KMS-11 (cell line): Measurements from ENCODE around the gene PASK.

ENCODE experiments used
- H2AFZ ChIP-seq: fragments of 200-600 bp; sonication (generic); 2 replicates; pipeline ENCODE4 v1.6.1; 2016; ENCODE audit warnings: antibody characterized with exemption, mixed run types, low read depth
- H3K27ac ChIP-seq: fragments of 200-600 bp; sonication (generic); 2 replicates; pipeline ENCODE4 v1.6.1; 2016; ENCODE audit warnings: mild to moderate bottlenecking, mixed run types
- H3K27me3 ChIP-seq: fragments of 200-600 bp; sonication (generic); 2 replicates; pipeline ENCODE4 v1.6.1; 2017; ENCODE audit warnings: mild to moderate bottlenecking, low read depth, mixed run types, moderate library complexity; ENCODE audit not compliant: insufficient read depth
- H3K36me3 ChIP-seq: fragments of 200-600 bp; sonication (generic); 2 replicates; pipeline ENCODE4 v1.6.1; 2017; ENCODE audit warnings: mild to moderate bottlenecking, mixed run types; ENCODE audit not compliant: insufficient read depth
- H3K4me1 ChIP-seq: fragments of 200-600 bp; sonication (generic); 2 replicates; pipeline ENCODE4 v1.6.1; 2016; ENCODE audit warnings: mild to moderate bottlenecking, low read depth, mixed run types; ENCODE audit not compliant: poor library complexity, severe bottlenecking
- H3K4me2 ChIP-seq: fragments of 200-600 bp; sonication (generic); 2 replicates; pipeline ENCODE4 v1.7.0; 2016; ENCODE audit warnings: mild to moderate bottlenecking, mixed run types
- H3K4me3 ChIP-seq: fragments of 200-600 bp; sonication (generic); IDR thresholded peaks from 2 replicates; pipeline ENCODE4 v1.6.1; 2017; ENCODE audit warnings: low read depth, low read length, mixed read lengths; ENCODE audit not compliant: insufficient read depth
- H3K79me2 ChIP-seq: fragments of 200-600 bp; sonication (generic); 2 replicates; pipeline ENCODE4 v1.6.1; 2016; ENCODE audit warnings: low read depth, mixed run types; ENCODE audit not compliant: insufficient read depth
- H3K9ac ChIP-seq: fragments of 200-600 bp; sonication (generic); 2 replicates; pipeline ENCODE4 v1.6.1; 2016; ENCODE audit warnings: mild to moderate bottlenecking, mixed run types
- H4K20me1 ChIP-seq: fragments of 200-600 bp; sonication (generic); 2 replicates; pipeline ENCODE4 v1.6.1; 2016; ENCODE audit warnings: mild to moderate bottlenecking, mixed run types; ENCODE audit not compliant: insufficient read depth
- TF ChIP-seq, protein P1 (sequence below): fragments of 200-600 bp; sonication (generic); conservative IDR thresholded peaks from 2 replicates; pipeline ENCODE4 v1.6.1; 2017; ENCODE audit warnings: low read depth, mild to moderate bottlenecking, antibody characterized with exemption, low read length, moderate library complexity, mixed read lengths

PASK gene

DNA sequence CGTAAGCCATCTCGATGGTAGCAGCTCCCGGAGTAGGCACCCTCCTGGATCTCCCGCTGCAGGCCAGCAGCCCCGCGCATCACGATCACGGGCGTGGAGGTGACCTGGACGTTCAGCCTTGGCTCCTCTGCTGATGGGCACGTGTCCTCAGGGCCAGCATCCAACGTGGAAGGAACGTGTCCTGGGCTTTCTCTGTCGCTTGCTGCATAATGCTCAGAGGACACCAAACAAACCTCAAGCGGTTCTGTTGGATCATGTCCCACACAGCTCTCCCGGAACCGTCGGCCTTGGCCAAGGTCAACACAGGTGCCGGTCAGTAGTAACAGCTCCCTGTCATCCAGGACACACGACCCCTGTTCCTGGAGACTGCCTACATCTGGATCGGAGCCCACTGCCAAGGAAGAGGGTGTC lies 23.1 kb downstream of the PASK start:
- TF ChIP-seq, protein P1, sequence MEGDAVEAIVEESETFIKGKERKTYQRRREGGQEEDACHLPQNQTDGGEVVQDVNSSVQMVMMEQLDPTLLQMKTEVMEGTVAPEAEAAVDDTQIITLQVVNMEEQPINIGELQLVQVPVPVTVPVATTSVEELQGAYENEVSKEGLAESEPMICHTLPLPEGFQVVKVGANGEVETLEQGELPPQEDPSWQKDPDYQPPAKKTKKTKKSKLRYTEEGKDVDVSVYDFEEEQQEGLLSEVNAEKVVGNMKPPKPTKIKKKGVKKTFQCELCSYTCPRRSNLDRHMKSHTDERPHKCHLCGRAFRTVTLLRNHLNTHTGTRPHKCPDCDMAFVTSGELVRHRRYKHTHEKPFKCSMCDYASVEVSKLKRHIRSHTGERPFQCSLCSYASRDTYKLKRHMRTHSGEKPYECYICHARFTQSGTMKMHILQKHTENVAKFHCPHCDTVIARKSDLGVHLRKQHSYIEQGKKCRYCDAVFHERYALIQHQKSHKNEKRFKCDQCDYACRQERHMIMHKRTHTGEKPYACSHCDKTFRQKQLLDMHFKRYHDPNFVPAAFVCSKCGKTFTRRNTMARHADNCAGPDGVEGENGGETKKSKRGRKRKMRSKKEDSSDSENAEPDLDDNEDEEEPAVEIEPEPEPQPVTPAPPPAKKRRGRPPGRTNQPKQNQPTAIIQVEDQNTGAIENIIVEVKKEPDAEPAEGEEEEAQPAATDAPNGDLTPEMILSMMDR: no peak
- no peak overlapping the region for H2AFZ ChIP-seq
- H3K9ac ChIP-seq: no peak overlapping the region
- no peak overlapping the region for H3K27ac ChIP-seq
- no peaks in the 10 kb centered on the region for H3K27me3 ChIP-seq
- no peaks in the 10 kb centered on the region for H3K36me3 ChIP-seq
- no peaks in the 10 kb centered on the region for H4K20me1 ChIP-seq
- H3K79me2 ChIP-seq: no peaks in the 10 kb centered on the region
- H3K4me1 ChIP-seq: no peaks in the 10 kb centered on the region
- no peak overlapping the region for H3K4me2 ChIP-seq
- H3K4me3 ChIP-seq: no peak overlapping the region

DNA sequence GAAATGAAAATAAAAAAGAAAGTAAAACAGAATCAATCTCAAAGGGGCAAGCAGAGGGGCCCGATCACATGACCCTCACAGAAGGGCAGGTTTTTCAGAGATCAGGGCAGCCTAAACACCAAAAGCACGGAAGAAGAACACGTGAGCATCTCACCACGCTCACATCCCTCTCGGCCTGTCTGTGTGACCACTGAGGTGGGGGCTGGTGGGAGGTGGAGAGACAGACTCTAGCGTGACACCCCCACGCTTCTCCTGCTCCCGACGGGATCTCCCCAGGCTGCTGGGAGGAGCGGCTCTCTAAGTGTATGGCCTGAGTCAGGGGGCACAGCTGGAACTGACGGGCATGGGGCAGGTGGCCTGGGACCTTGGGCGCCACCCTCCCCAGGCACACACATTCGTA lies 23.6 kb downstream of the PASK start:
- H4K20me1 ChIP-seq: no peaks in the 10 kb centered on the region
- no peaks in the 10 kb centered on the region for H3K36me3 ChIP-seq
- TF ChIP-seq, protein P1: no peak
- H3K27ac ChIP-seq: no peak overlapping the region
- no peak overlapping the region for H3K4me3 ChIP-seq
- no peak overlapping the region for H2AFZ ChIP-seq
- H3K9ac ChIP-seq: no peak overlapping the region
- no peaks in the 10 kb centered on the region for H3K79me2 ChIP-seq
- no peaks in the 10 kb centered on the region for H3K27me3 ChIP-seq
- no peak overlapping the region for H3K4me2 ChIP-seq
- H3K4me1 ChIP-seq: no peaks in the 10 kb centered on the region

DNA sequence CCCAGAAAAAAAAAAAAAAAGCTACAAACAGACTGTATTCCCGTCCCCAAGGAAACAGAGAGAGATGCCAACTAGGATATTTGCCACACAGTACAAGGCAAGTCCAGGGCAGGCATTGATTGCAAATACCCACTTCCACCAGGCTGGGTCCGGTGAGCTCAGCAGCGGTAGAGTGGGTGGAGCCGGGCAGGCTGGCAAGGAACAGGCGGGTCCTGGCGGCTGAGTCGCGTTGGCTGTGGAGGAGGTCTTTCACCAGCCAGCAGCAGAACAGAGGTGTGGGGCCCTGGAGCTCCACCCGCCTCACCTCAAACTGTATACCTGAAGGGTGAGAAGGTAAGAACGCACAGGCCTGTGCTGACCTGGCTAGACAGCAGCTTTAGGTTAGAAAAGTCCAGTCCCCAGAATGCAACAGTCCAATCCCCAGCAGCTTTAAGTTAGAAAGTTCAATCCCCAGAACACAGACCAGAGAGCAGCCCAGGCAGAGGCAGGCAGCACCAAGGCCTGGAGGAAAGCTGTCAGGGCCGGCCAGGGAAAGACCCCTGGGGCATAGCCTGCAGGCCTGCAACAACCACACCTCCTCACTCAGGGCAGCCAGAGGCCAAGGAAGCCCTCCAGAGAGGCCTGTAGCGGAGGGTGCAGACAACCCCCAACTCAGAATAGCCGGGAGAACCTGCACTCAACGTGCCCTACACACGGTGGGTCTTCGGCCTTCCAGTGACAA lies 25.3 kb downstream of the PASK start:
- Histone ChIP-seq H3K27ac (no peak overlapping the region), H3K36me3 (no peaks in the 10 kb centered on the region), H3K9ac (no peak overlapping the region), H3K79me2 (no peaks in the 10 kb centered on the region), H3K4me3 (no peak overlapping the region), H2AFZ (no peak overlapping the region), H4K20me1 (no peaks in the 10 kb centered on the region), H3K27me3 (no peaks in the 10 kb centered on the region), H3K4me1 (no peaks in the 10 kb centered on the region), H3K4me2 (no peak overlapping the region)
- TF ChIP-seq, protein P1: no peak

DNA sequence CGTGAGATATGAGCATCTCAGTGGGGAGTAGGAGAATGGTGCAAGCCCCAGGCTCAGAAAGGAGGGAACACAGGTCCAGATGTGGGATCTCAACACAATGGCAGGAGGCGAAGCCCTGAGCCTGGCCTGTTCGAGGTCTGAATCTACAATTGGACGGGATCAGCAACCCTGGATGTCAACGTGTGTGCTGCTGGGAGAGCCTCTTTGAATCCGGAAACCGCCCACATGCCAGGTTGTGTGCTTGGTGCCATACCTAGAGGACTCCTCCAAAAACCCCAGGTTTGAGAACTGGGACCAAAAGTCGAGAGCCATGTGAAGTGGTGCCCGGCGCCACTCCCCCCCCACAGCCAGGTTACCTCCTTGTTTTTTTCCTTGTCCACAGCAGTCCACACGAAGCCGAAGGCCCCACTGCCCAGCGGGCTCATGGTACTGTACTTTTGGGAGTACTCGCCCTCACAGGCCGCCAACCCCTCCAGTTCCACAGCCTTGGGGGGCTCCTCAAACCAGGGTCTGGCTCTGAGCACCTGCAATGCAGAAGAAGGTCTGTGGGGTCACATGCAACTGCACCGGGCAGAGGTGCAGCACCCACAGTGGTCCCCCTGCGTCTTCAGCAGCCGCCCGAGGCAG lies 26.8 kb downstream of the PASK start:
- Histone ChIP-seq H3K27ac (no peak overlapping the region), H3K4me2 (no peak overlapping the region)

More for the DNA sequence above, 26.8 kb downstream of the PASK start:
- H3K4me1 ChIP-seq: no peaks in the 10 kb centered on the region
- no peaks in the 10 kb centered on the region for H3K36me3 ChIP-seq
- no peak overlapping the region for H2AFZ ChIP-seq
- no peaks in the 10 kb centered on the region for H4K20me1 ChIP-seq
- no peaks in the 10 kb centered on the region for H3K79me2 ChIP-seq
- no peak overlapping the region for H3K9ac ChIP-seq
- H3K4me3 ChIP-seq: no peak overlapping the region
- TF ChIP-seq, protein P1: no peak
- H3K27me3 ChIP-seq: no peaks in the 10 kb centered on the region
